HG03378 (cell line): ENCODE data around the gene PTGR1.
"Not testable (repeated sequence)": the region's sequence is repeated elsewhere in the genome, so short reads cannot be mapped to it uniquely, and the experiment has no call there.

Source experiments
- ATAC-seq: cut with Tn5 transposase; IDR thresholded peaks from one replicate; pipeline ENCODE4 v1.9.1; 2021; ENCODE audit warnings: mild to moderate bottlenecking, moderate library complexity; ENCODE audit not compliant: unreplicated experiment

The PTGR1 gene

GRCh38 chr9:111599092-111599954 is at the start of gene PTGR1:
Gene PTGR1 (minus strand): TSS chr9:111599647. CDS start chr9:111597422, 2,225 bp downstream.
- ATAC-seq, result no peak

GRCh38 chr9:111649016-111649415 is 49.6 kb upstream of the PTGR1 start:
- no peak for ATAC-seq

GRCh38 chr9:111648066-111648465 is 48.6 kb upstream of the PTGR1 start:
- no peak for ATAC-seq

GRCh38 chr9:111646417-111646816 is 47.0 kb upstream of the PTGR1 start:
- ATAC-seq, result no peak

GRCh38 chr9:111645806-111646205 is 46.4 kb upstream of the PTGR1 start:
- ATAC-seq, result no peak

GRCh38 chr9:111644195-111644772 is 44.8 kb upstream of the PTGR1 start:
- ATAC-seq, result no peak

- no peak for ATAC-seq
Observed at GRCh38 chr9:111637421-111637950, 38.0 kb upstream of the PTGR1 start.

- ATAC-seq, result no peak
Observed at GRCh38 chr9:111634860-111635259, 35.4 kb upstream of the PTGR1 start.

GRCh38 chr9:111633389-111633736 is 33.9 kb upstream of the PTGR1 start:
- no peak for ATAC-seq

GRCh38 chr9:111632695-111633388 is 33.4 kb upstream of the PTGR1 start:
- no peak for ATAC-seq

- ATAC-seq, result no peak
Observed at GRCh38 chr9:111632060-111632459, 32.6 kb upstream of the PTGR1 start.

GRCh38 chr9:111631214-111631971 is 31.9 kb upstream of the PTGR1 start, which contains the start of gene DNAJC25:
Gene DNAJC25 (plus strand): TSS chr9:111631334. CDS start chr9:111631408, 74 bp downstream.
- ATAC-seq, result peak; percentile 92

- ATAC-seq, result no peak
Observed at GRCh38 chr9:111630964-111631213, 31.4 kb upstream of the PTGR1 start.

- ATAC-seq, result peak; percentile 16
Observed at GRCh38 chr9:111630182-111630963, 30.9 kb upstream of the PTGR1 start.

- no peak for ATAC-seq
Observed at GRCh38 chr9:111628411-111628810, 29.0 kb upstream of the PTGR1 start.

- ATAC-seq, result no peak
Observed at GRCh38 chr9:111627260-111627963, 28.0 kb upstream of the PTGR1 start.

GRCh38 chr9:111622626-111623025 is 23.2 kb upstream of the PTGR1 start:
- ATAC-seq, result no peak

- ATAC-seq, result no peak
Observed at GRCh38 chr9:111621895-111622480, 22.5 kb upstream of the PTGR1 start.

GRCh38 chr9:111617349-111617748 is 17.9 kb upstream of the PTGR1 start:
- ATAC-seq, result not testable (repeated sequence)
